Endothelial cell of umbilical vein (primary cell): ENCODE data around the gene MAGED1. TPM values are rescaled to one million over a fixed set of nuclear protein-coding genes. Genes with fewer than 3 reads are reported as not detected.

Experiments used
- BruUV-seq: library from RNA; stranded (reverse); fragments of 400-500 nt; replicated peaks from 2 replicates; lab custom pipeline; 2021; lab: Mats Ljungman, UMichigan
- CTCF ChIA-PET: fragments of 300-600, 350-600 bp; sonication (Branson Sonifier 250); formaldehyde crosslinking; loops from one replicate; lab custom pipeline; 2021; ENCODE audit warnings: antibody characterized with exemption, inconsistent platforms; lab: Charles Lee
- POLR2A ChIA-PET: fragments of 300-600, 350-600 bp; sonication (Branson Sonifier 250); formaldehyde crosslinking; loops from one replicate; lab custom pipeline; 2021; ENCODE audit warnings: antibody characterized with exemption, inconsistent platforms; lab: Charles Lee
- DNase-seq: peaks from one replicate; pipeline ENCODE4 v3.0.0-alpha.2; 2011; ENCODE audit warnings: low read depth, low spot score
- FAIRE-seq: peaks from 2 replicates; lab custom pipeline; 2011; peaks lifted over from hg19 to GRCh38; lab: Jason Lieb, UNC
- H2AFZ ChIP-seq: 2 replicates; pipeline ENCODE4 v1.6.0; 2012; ENCODE audit warnings: low read depth, low read length, control low read depth, inconsistent platforms
- H3K27ac ChIP-seq: 2 replicates; pipeline ENCODE4 v1.5.1; 2011; ENCODE audit warnings: low read depth, mild to moderate bottlenecking, control low read depth, low read length, moderate library complexity; ENCODE audit not compliant: insufficient read depth
- H3K27me3 ChIP-seq, 2 experiments: 2 replicates each; pipeline versions ENCODE4 v1.6.0 to v1.6.1; 2011; ENCODE audit warnings: low read length in 2 of 2, mixed read lengths in 1 of 2; ENCODE audit not compliant: control insufficient read depth in 2 of 2, insufficient read depth in 2 of 2
- H3K36me3 ChIP-seq, 2 experiments: 2 replicates in 1 of 2; 3 replicates in 1 of 2; pipeline ENCODE4 v1.5.1; 2011; ENCODE audit warnings: low read length in 2 of 2, mild to moderate bottlenecking in 1 of 2, moderate library complexity in 1 of 2; ENCODE audit not compliant: control insufficient read depth in 2 of 2, insufficient read depth in 2 of 2; ENCODE audit errors: extremely low read depth in 1 of 2
- H3K4me1 ChIP-seq: 3 replicates; pipeline ENCODE4 v1.5.1; 2011; ENCODE audit warnings: mild to moderate bottlenecking, low read length; ENCODE audit not compliant: control insufficient read depth, insufficient read depth; ENCODE audit errors: extremely low read depth
- H3K4me2 ChIP-seq: 2 replicates; pipeline ENCODE4 v1.6.1; 2011; ENCODE audit warnings: low read length, control low read depth, mixed read lengths; ENCODE audit not compliant: insufficient read depth
- H3K4me3 ChIP-seq, 3 experiments: fragments of 200-600 bp in 1 of 3; sonication (generic), shearing (Covaris generic) in 1 of 3; replicated peaks in 1 of 3; 2 replicates each; pipeline ENCODE4 v1.5.1; 2011 to 2016; ENCODE audit warnings: control low read depth in 3 of 3, low read length in 3 of 3, mild to moderate bottlenecking in 2 of 3, inconsistent platforms in 1 of 3, low read depth in 1 of 3, moderate library complexity in 1 of 3; ENCODE audit not compliant: insufficient read depth in 1 of 3
- H3K79me2 ChIP-seq: 2 replicates; pipeline ENCODE4 v1.6.0; 2012; ENCODE audit warnings: low read length, inconsistent platforms; ENCODE audit not compliant: control insufficient read depth, insufficient read depth
- H3K9ac ChIP-seq: replicated peaks from 2 replicates; pipeline ENCODE3; 2011; ENCODE audit warnings: low read length, control low read depth; ENCODE audit not compliant: insufficient read depth; ENCODE audit errors: extremely low read depth
- H3K9me1 ChIP-seq: replicated peaks from 3 replicates; pipeline ENCODE4 v1.6.0; 2011; ENCODE audit warnings: mild to moderate bottlenecking, low read length; ENCODE audit not compliant: control insufficient read depth, insufficient read depth; ENCODE audit errors: extremely low read depth
- H3K9me3 ChIP-seq: replicated peaks from 2 replicates; pipeline ENCODE4 v1.5.1; 2012; ENCODE audit warnings: low read length, inconsistent platforms; ENCODE audit not compliant: control insufficient read depth, insufficient read depth
- H4K20me1 ChIP-seq: replicated peaks from 2 replicates; pipeline ENCODE3; 2011; ENCODE audit warnings: mild to moderate bottlenecking, low read length; ENCODE audit not compliant: control insufficient read depth, insufficient read depth; ENCODE audit errors: extremely low read depth
- CTCF ChIP-seq, 2 donors: IDR thresholded peaks; 1 replicate in 1 of 2; 2 replicates in 1 of 2; pipeline ENCODE4 v1.5.1; 2011; ENCODE audit warnings: low read length in 2 of 2, mild to moderate bottlenecking in 2 of 2, moderate library complexity in 2 of 2, control low read depth in 1 of 2, inconsistent platforms in 1 of 2, low read depth in 1 of 2; ENCODE audit not compliant: insufficient read depth in 1 of 2; ENCODE audit errors: extremely low read depth in 1 of 2
- EZH2 ChIP-seq: IDR thresholded peaks from 2 replicates; pipeline ENCODE4 v1.6.1; 2012; ENCODE audit warnings: borderline replicate concordance, low read depth, mild to moderate bottlenecking, moderate library complexity, low read length, inconsistent platforms; ENCODE audit not compliant: severe bottlenecking
- FOS ChIP-seq: IDR thresholded peaks from 2 replicates; pipeline ENCODE4 v1.6.1; 2011; ENCODE audit warnings: mild to moderate bottlenecking, low read length, moderate library complexity, borderline replicate concordance; ENCODE audit not compliant: insufficient read depth
- MAX ChIP-seq: IDR thresholded peaks from 2 replicates; pipeline ENCODE4 v1.6.1; 2011; ENCODE audit not compliant: insufficient read depth, insufficient read length
- POLR2A ChIP-seq: IDR thresholded peaks from 2 replicates; pipeline ENCODE4 v1.6.1; 2012; ENCODE audit warnings: low read depth, mild to moderate bottlenecking, control low read depth, low read length
- POLR2AphosphoS5 ChIP-seq: IDR thresholded peaks from 2 replicates; pipeline ENCODE4 v1.6.1; 2012; ENCODE audit warnings: low read depth, mild to moderate bottlenecking, control low read depth, low read length, moderate library complexity; ENCODE audit not compliant: insufficient read depth
- dilution Hi-C: fragments of 300-500 bp; cut with MboI; formaldehyde crosslinking; loops from one replicate; pipeline ENCODE4 v1.15.0; 2019; ENCODE audit warnings: low sequenced_read_pairs; ENCODE audit not compliant: extremely low pct_ligation_motif_present
- intact Hi-C: fragments of 100-400 bp; cut with micrococcal nuclease; formaldehyde crosslinking; loops from one replicate; pipeline ENCODE4 v1.10.0; 2022
- polyA plus RNA-seq, 4 experiments: library from polyadenylated mRNA; depleted of rRNA in 3 of 4; stranded (reverse) in 3 of 4; unstranded in 1 of 4; fragments of >200 nt; gene quantifications; 2 replicates each; pipeline versions ENCODE4 v1.2.1 to v1.2.3, GENCODE V29; 2011 to 2012; ENCODE audit warnings: missing spikeins in 1 of 4
- small RNA-seq: library from RNA; depleted of rRNA; stranded (forward); fragments of <200 nt; gene quantifications from one replicate; pipeline ENCODE3, GENCODE V24; 2012; ENCODE audit warnings: low replicate concordance, low read depth; ENCODE audit not compliant: insufficient read depth, insufficient read length
- total RNA-seq: library from RNA; stranded (reverse); gene quantifications from 2 replicates; pipeline ENCODE4 v1.2.3, GENCODE V29; 2021

Gene MAGED1
- total and polyA plus RNA-seq, 2 donors (not counting 3 experiments of a cell fraction or from before 2014, with no cell fraction given) = 192 to 198 TPM

- ChIA-PET CTCF (no interaction called here), POLR2A (no interaction called here)
- H3K27me3 ChIP-seq = no peaks in the 10 kb centered on the region
- no TSS peak for BruUV-seq
- no peak overlapping the region for H3K27ac ChIP-seq
- no peak overlapping the region for H3K4me3 ChIP-seq
- H2AFZ ChIP-seq = no peak overlapping the region
- DNase-seq (no peak), FAIRE-seq (no peak)
- H3K9me1 ChIP-seq = no peaks in the 10 kb centered on the region
- H3K4me2 ChIP-seq = no peak overlapping the region
- no peak for TF ChIP-seq MAX
- no peak for TF ChIP-seq POLR2AphosphoS5
- TF ChIP-seq POLR2A = no peak
- TF ChIP-seq EZH2 = no peak
- no peak for TF ChIP-seq FOS
- no peaks in the 10 kb centered on the region for H3K79me2 ChIP-seq
- H3K36me3 ChIP-seq = no peaks in the 10 kb centered on the region
- H3K9ac ChIP-seq = no peak overlapping the region
- no peaks in the 10 kb centered on the region for H4K20me1 ChIP-seq
- dilution Hi-C loops = no loop called here
- no peaks in the 10 kb centered on the region for H3K4me1 ChIP-seq
- intact Hi-C loops = no loop called here
- H3K9me3 ChIP-seq = no peaks in the 10 kb centered on the region
These were observed 29.1 kb downstream of the MAGED1 start for GRCh38 chrX:51922561-51922960.

GRCh38 chrX:51931566-51932150 lies 38.2 kb downstream of the MAGED1 start:
- Histone ChIP-seq H2AFZ (no peak overlapping the region), H3K9me1 (no peaks in the 10 kb centered on the region), H3K9ac (no peak overlapping the region), H3K27me3 (no peaks in the 10 kb centered on the region), H3K9me3 (no peaks in the 10 kb centered on the region), H4K20me1 (no peaks in the 10 kb centered on the region), H3K79me2 (no peaks in the 10 kb centered on the region), H3K4me3 (no peak overlapping the region), H3K4me2 (no peak overlapping the region), H3K4me1 (no peaks in the 10 kb centered on the region), H3K36me3 (no peaks in the 10 kb centered on the region), H3K27ac (no peak overlapping the region)
- TF ChIP-seq CTCF (IDR thresholded peaks at IDR 0.05; ENCODE audit: extremely low read depth in 1 of 2, insufficient read depth in 1 of 2, low read depth in 1 of 2, low read length in 2 of 2) (no peak), FOS (no peak), POLR2A (no peak)
- no peak for FAIRE-seq
- CTCF ChIA-PET = no interaction called here
- intact Hi-C loops = no loop called here
- dilution Hi-C loops = no loop called here
- POLR2A ChIA-PET = no interaction called here
- no peak for DNase-seq
- BruUV-seq = no TSS peak

Small RNA genes within 50 kb of the gene (small RNA-seq; reads per million reads assigned to genes)
- gene AL929410.2 (not detected), gene RNU6-504P (not detected)

Other genes starting within 250 kb of the MAGED1 start
- gene CENPVL2, start 210.8 kb upstream of the MAGED1 start, total RNA-seq = not detected in 2 replicates
- gene CENPVL2, start 210.8 kb upstream of the MAGED1 start, polyA plus RNA-seq = not detected in 2 replicates
- gene CENPVL1, start 183.1 kb upstream of the MAGED1 start, total RNA-seq = not detected in 2 replicates
- gene CENPVL1, start 183.1 kb upstream of the MAGED1 start, polyA plus RNA-seq = not detected in 2 replicates
- 7.5 TPM in 2 replicates for gene GSPT2, start 150.2 kb upstream of the MAGED1 start, total RNA-seq
- 2.0 and 2.1 TPM in 2 replicates for gene GSPT2, start 150.2 kb upstream of the MAGED1 start, polyA plus RNA-seq
- 23.0 and 46.9 TPM in 2 replicates for gene MAGED4B, start 175.6 kb downstream of the MAGED1 start, total RNA-seq
- 29.5 and 34.6 TPM in 2 replicates for gene MAGED4B, start 175.6 kb downstream of the MAGED1 start, polyA plus RNA-seq